ENCODE measurements around the gene SDK1.

Gene SDK1

DNA sequence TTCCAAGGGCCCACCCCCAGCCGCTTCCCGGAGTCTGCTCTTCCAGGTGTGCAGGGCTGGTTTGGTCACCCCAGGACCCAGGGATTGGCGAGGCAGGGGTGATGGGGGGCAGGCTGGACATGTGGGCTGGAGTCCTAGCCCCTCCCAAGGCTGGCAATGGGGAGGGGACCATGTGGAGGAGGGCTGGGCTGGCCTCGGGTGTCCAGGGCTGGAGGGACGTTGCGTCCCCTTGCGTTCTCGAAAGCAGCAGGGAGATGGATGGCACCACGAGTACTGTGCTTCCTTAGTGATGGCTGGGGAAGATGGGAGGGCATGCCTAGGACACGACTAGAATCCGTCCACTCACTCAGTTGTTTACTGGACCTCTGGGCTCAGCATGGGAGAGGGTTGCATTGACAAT is 848.6 kb downstream of the SDK1 start:
- Histone ChIP-seq H3K27me3 (ENCODE audit: control insufficient read depth, low read length) (no peaks in the 10 kb centered on the region), H3K9me2 (replicated peaks; ENCODE audit: control insufficient read depth, low read length) (no peaks in the 10 kb centered on the region), H3K36me3 (ENCODE audit: control insufficient read depth, low read length) (no peaks in the 10 kb centered on the region), H3K27ac (ENCODE audit: low read depth, low read length) (no peak overlapping the region), H3K4me2 (ENCODE audit: low read length) (no peak overlapping the region), H3K4me1 (ENCODE audit: control insufficient read depth, low read length) (no peaks in the 10 kb centered on the region), H4K20me1 (ENCODE audit: control insufficient read depth, insufficient read depth, low read depth, low read length) (no peaks in the 10 kb centered on the region), H3K9me3 (ENCODE audit: control insufficient read depth, insufficient read depth, low read length) (peaks cover 32% of the 10 kb centered on the region; the same call in 1 of the 2 replicates), H3F3A (ENCODE audit: control insufficient read depth, insufficient read depth) (no peaks in the 10 kb centered on the region), H3K4me3 (ENCODE audit: low read length) (no peak overlapping the region), H3K79me2 (ENCODE audit: control insufficient read depth, low read length) (no peaks in the 10 kb centered on the region)
- no peak for TF ChIP-seq EZH2phosphoT487 (IDR thresholded peaks at IDR 0.05; ENCODE audit: borderline replicate concordance, low read length)
- TF ChIP-seq, protein P1, sequence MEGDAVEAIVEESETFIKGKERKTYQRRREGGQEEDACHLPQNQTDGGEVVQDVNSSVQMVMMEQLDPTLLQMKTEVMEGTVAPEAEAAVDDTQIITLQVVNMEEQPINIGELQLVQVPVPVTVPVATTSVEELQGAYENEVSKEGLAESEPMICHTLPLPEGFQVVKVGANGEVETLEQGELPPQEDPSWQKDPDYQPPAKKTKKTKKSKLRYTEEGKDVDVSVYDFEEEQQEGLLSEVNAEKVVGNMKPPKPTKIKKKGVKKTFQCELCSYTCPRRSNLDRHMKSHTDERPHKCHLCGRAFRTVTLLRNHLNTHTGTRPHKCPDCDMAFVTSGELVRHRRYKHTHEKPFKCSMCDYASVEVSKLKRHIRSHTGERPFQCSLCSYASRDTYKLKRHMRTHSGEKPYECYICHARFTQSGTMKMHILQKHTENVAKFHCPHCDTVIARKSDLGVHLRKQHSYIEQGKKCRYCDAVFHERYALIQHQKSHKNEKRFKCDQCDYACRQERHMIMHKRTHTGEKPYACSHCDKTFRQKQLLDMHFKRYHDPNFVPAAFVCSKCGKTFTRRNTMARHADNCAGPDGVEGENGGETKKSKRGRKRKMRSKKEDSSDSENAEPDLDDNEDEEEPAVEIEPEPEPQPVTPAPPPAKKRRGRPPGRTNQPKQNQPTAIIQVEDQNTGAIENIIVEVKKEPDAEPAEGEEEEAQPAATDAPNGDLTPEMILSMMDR (IDR thresholded peaks at IDR 0.05; ENCODE audit: low read depth, low read length, poor library complexity, severe bottlenecking) = no peak

DNA sequence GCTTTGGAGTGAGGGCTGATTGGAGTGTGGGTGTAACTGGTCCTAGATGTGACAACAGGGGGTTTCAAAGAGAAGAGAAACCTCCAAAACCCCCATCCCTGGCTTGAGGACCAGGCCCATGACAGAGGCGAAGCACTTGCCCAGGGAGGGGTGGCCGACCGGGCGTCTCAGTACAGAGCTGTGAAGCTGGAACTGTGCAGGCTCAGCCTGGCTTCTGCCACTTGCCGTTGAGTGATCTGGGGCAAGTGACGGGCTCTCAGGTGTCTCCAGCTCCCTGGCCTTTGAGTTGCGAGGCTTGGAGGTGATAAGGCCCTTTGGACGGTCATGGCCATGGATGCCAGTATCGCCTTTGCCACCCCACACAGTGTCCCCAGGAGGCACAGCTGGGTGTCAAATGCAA is 849.7 kb downstream of the SDK1 start:
- H3K79me2 ChIP-seq (ENCODE audit: control insufficient read depth, low read length) = no peaks in the 10 kb centered on the region
- H3K36me3 ChIP-seq (ENCODE audit: control insufficient read depth, low read length) = no peaks in the 10 kb centered on the region
- H3K9me3 ChIP-seq (ENCODE audit: control insufficient read depth, insufficient read depth, low read length) = peaks cover 26% of the 10 kb centered on the region; the same call in 1 of the 2 replicates
- no peak overlapping the region for H3K4me3 ChIP-seq (ENCODE audit: low read length)
- no peaks in the 10 kb centered on the region for H4K20me1 ChIP-seq (ENCODE audit: control insufficient read depth, insufficient read depth, low read depth, low read length)
- H3K9me2 ChIP-seq (replicated peaks; ENCODE audit: control insufficient read depth, low read length) = no peaks in the 10 kb centered on the region
- H3K4me1 ChIP-seq (ENCODE audit: control insufficient read depth, low read length) = no peaks in the 10 kb centered on the region
- no peaks in the 10 kb centered on the region for H3K27me3 ChIP-seq (ENCODE audit: control insufficient read depth, low read length)
- H3K27ac ChIP-seq (ENCODE audit: low read depth, low read length) = no peak overlapping the region
- no peaks in the 10 kb centered on the region for H3F3A ChIP-seq (ENCODE audit: control insufficient read depth, insufficient read depth)
- no peak for TF ChIP-seq EZH2phosphoT487 (IDR thresholded peaks at IDR 0.05; ENCODE audit: borderline replicate concordance, low read length)
- TF ChIP-seq, protein P1 (IDR thresholded peaks at IDR 0.05; ENCODE audit: low read depth, low read length, poor library complexity, severe bottlenecking) = no peak
- H3K4me2 ChIP-seq (ENCODE audit: low read length) = no peak overlapping the region

DNA sequence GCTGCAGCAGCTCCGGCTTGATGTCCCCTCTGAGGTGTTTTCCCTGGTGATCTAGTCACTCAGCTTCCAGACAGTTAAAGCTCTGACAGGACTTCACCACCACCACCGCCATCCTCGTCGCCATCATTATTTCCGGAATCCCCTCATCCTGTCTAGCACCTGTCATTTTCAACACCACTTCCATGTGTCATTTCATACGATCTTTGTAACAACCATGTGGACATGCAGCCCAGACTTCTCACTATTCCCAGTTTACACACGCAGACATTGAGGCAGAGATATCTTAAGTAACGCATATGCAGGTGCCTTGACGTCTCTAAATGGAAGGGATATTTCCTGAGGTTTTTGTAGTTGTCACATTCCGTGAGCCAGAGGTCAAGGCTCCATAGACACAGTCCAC is 850.5 kb downstream of the SDK1 start:
- no peaks in the 10 kb centered on the region for H4K20me1 ChIP-seq (ENCODE audit: control insufficient read depth, insufficient read depth, low read depth, low read length)
- no peak for TF ChIP-seq EZH2phosphoT487 (IDR thresholded peaks at IDR 0.05; ENCODE audit: borderline replicate concordance, low read length)
- TF ChIP-seq, protein P1 (IDR thresholded peaks at IDR 0.05; ENCODE audit: low read depth, low read length, poor library complexity, severe bottlenecking) = no peak
- H3K36me3 ChIP-seq (ENCODE audit: control insufficient read depth, low read length) = no peaks in the 10 kb centered on the region
- no peaks in the 10 kb centered on the region for H3F3A ChIP-seq (ENCODE audit: control insufficient read depth, insufficient read depth)
- no peaks in the 10 kb centered on the region for H3K9me2 ChIP-seq (replicated peaks; ENCODE audit: control insufficient read depth, low read length)
- H3K4me3 ChIP-seq (ENCODE audit: low read length) = no peak overlapping the region
- no peaks in the 10 kb centered on the region for H3K4me1 ChIP-seq (ENCODE audit: control insufficient read depth, low read length)
- no peaks in the 10 kb centered on the region for H3K79me2 ChIP-seq (ENCODE audit: control insufficient read depth, low read length)
- H3K9me3 ChIP-seq (ENCODE audit: control insufficient read depth, insufficient read depth, low read length) = peaks cover 21% of the 10 kb centered on the region; the same call in 1 of the 2 replicates
- no peak overlapping the region for H3K27ac ChIP-seq (ENCODE audit: low read depth, low read length)
- H3K27me3 ChIP-seq (ENCODE audit: control insufficient read depth, low read length) = no peaks in the 10 kb centered on the region
- H3K4me2 ChIP-seq (ENCODE audit: low read length) = no peak overlapping the region

All from DOHH2 (cell line).